GM12891 (cell line): ENCODE results near the gene TACC2.
"Not testable (repeated sequence)": the region's sequence is repeated elsewhere in the genome, so short reads cannot be mapped to it uniquely, and the experiment has no call there.

Source experiments
- DNase-seq: peaks from one replicate; pipeline ENCODE4 v3.0.0; 2011; ENCODE audit warnings: low spot score; ENCODE audit not compliant: insufficient read length
- FAIRE-seq: peaks from 2 replicates; lab custom pipeline; 2011; peaks lifted over from hg19 to GRCh38; lab: Jason Lieb, UNC
- PAX5 ChIP-seq: IDR thresholded peaks from 2 replicates; pipeline ENCODE4 v1.6.1; 2011; ENCODE audit warnings: low read length, moderate library complexity, mild to moderate bottlenecking; ENCODE audit not compliant: insufficient read depth, severe bottlenecking
- POLR2A ChIP-seq: IDR thresholded peaks from 2 replicates; pipeline ENCODE4 v1.6.1; 2011; ENCODE audit warnings: low read depth, low read length, control low read depth
- POLR2AphosphoS5 ChIP-seq: IDR thresholded peaks from 2 replicates; pipeline ENCODE4 v1.6.1; 2011; ENCODE audit warnings: low read depth, low read length, control low read depth
- POU2F2 ChIP-seq: IDR thresholded peaks from 2 replicates; pipeline ENCODE4 v1.6.1; 2011; ENCODE audit warnings: low read depth, mild to moderate bottlenecking, control low read depth, low read length, moderate library complexity
- SPI1 ChIP-seq: IDR thresholded peaks from 2 replicates; pipeline ENCODE4 v1.6.1; 2011; ENCODE audit warnings: low read depth, low read length, control low read depth
- TAF1 ChIP-seq: IDR thresholded peaks from 2 replicates; pipeline ENCODE4 v1.6.1; 2011; ENCODE audit warnings: low read depth, low read length, control low read depth

Gene TACC2

GRCh38 chr10:122013311-122013780 lies 24.4 kb downstream of the TACC2 start:
- DNase-seq (no peak), FAIRE-seq (no peak)

DNA sequence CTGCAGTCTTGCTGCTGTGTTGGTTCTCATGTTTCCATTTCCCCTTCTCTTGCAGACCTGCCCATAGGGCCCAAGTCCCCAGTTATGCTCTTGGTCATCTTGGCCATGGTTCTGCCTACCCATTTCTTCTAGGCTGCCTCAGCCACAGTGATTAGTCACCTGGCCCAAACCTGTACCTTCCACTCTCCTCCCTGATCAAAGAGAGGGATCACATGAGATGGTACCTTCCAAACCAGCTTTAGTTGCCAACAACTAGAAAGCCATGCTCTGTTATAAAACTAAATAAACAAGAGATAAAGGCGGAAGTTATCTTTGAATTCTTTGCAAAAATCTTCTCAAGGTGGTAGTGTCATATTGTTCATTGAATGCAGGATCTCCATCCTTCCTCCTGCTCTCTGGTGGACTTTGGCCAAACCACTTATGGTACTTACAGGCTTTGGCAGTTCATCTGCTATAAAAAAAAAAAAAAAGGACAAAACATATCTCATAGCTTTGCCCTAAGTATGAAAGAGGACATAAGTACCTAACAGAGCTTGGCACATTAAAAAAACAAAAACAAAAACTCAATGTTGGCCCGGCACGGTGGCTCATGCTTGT lies 25.8 kb downstream of the TACC2 start:
- no peak for DNase-seq
- no peak for FAIRE-seq

More at GRCh38 chr10:122013311-122013780, 24.4 kb downstream of the TACC2 start:
- no peak for TF ChIP-seq SPI1
- TF ChIP-seq POLR2AphosphoS5: no peak
- no peak for TF ChIP-seq POLR2A
- no peak for TF ChIP-seq TAF1
- TF ChIP-seq PAX5: no peak
- TF ChIP-seq POU2F2: no peak

GRCh38 chr10:122017926-122018325 lies 29.0 kb downstream of the TACC2 start:
- DNase-seq, FAIRE-seq: not testable (repeated sequence)

More for the DNA sequence above, 25.8 kb downstream of the TACC2 start:
- TF ChIP-seq TAF1 (no peak), POLR2AphosphoS5 (no peak), SPI1 (no peak), PAX5 (no peak), POU2F2 (no peak), POLR2A (no peak)

GRCh38 chr10:122018491-122018890 lies 29.5 kb downstream of the TACC2 start:
- no peak for TF ChIP-seq POU2F2
- no peak for TF ChIP-seq POLR2AphosphoS5
- no peak for TF ChIP-seq PAX5
- TF ChIP-seq TAF1: no peak
- no peak for TF ChIP-seq POLR2A
- no peak for TF ChIP-seq SPI1
- DNase-seq (no peak), FAIRE-seq (no peak)

DNA sequence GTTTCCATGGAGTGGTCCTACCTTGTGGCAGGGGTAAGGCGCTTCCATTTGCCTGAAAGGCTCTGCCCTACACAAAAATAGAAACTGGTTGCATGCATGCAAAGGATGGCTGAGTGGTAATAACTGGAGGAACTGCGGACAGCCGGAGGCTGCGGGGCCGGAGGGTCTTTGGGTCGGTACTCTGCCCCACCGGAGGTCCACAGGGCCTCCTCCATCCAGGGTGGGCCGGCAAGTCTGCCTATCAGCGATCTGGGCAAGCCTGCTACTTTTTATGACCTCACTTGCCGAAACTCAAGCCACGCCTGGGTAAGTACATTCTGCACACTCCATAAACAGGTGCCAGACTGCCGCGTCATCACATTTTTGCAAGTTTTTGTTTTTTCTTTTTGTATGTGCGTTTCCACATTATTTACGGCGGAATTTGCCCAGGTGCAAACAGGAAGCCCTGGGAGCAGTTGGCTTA lies 30.0 kb downstream of the TACC2 start:
- no peak for TF ChIP-seq POLR2AphosphoS5
- TF ChIP-seq SPI1: no peak
- TF ChIP-seq PAX5: no peak
- no peak for TF ChIP-seq POU2F2
- no peak for TF ChIP-seq POLR2A
- TF ChIP-seq TAF1: no peak
- FAIRE-seq (no peak), DNase-seq (no peak)

DNA sequence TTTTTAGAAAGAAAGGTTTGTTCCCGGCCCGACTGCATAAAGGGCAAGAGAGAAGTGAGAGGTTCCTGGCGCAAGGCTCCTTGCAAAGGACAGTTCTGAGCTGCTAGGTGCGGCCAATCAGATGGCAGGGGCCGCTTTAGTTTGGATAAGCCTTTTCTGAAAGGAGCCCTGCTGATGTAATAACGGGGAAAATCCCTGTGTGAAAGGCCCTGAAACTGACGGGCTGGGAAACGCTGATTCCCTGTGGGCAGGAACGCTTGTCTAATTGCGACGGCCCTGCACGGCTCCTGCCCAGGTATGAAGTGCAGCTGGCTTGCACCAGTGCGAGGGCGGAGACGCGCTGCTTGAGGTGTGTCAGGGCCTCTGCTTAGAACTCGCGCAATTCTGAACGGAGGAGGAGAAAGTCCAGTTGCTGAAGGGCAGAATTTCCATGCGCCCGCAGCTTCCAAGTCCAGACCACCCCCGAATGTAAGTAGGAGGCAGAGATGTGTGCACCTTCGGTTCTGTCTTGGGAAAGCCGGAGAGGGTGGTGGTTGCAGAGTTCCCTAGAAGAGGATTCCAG lies 30.5 kb downstream of the TACC2 start:
- TF ChIP-seq POLR2A: no peak
- no peak for TF ChIP-seq PAX5
- TF ChIP-seq POU2F2: no peak
- no peak for TF ChIP-seq POLR2AphosphoS5
- TF ChIP-seq SPI1: no peak
- no peak for TF ChIP-seq TAF1
- FAIRE-seq (no peak), DNase-seq (no peak)

DNA sequence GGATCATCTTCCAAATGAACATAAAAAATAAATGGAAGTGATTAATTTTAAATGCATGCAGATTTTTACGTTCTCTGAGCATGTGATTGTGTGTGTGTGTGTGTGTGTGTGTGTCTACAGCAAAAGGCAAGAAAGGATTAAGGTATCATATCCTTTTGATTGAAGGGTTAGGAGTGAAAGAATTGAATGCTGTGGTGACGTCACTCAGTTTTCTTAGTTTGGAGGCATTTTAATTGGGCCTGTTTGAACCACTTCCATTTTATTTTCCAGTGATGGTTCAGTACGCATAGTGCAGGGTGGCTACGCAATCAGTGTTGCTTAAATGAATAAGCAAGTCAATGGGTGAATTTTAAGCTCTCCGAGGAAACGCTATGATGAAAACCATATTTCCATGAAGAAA lies 31.3 kb downstream of the TACC2 start:
- TF ChIP-seq POU2F2: no peak
- no peak for TF ChIP-seq SPI1
- no peak for TF ChIP-seq PAX5
- no peak for TF ChIP-seq POLR2A
- no peak for TF ChIP-seq TAF1
- DNase-seq: no peak
- FAIRE-seq: no peak

- no peak for DNase-seq
- no peak for FAIRE-seq
- TF ChIP-seq POLR2AphosphoS5 (no peak), POU2F2 (no peak), PAX5 (no peak), POLR2A (no peak), TAF1 (no peak), SPI1 (no peak)
Observed at GRCh38 chr10:122021379-122021778, 32.4 kb downstream of the TACC2 start.

GRCh38 chr10:122021828-122022227 lies 32.9 kb downstream of the TACC2 start:
- no peak for TF ChIP-seq POLR2AphosphoS5
- no peak for TF ChIP-seq POLR2A
- no peak for TF ChIP-seq PAX5
- TF ChIP-seq SPI1: no peak
- no peak for TF ChIP-seq POU2F2
- TF ChIP-seq TAF1: no peak
- FAIRE-seq (no peak), DNase-seq (no peak)

- TF ChIP-seq TAF1: no peak
- TF ChIP-seq POU2F2: no peak
- no peak for TF ChIP-seq PAX5
- TF ChIP-seq POLR2AphosphoS5: no peak
- TF ChIP-seq POLR2A: no peak
- TF ChIP-seq SPI1: no peak
- FAIRE-seq (no peak), DNase-seq (no peak)
Observed at GRCh38 chr10:122022276-122022675, 33.3 kb downstream of the TACC2 start.

DNA sequence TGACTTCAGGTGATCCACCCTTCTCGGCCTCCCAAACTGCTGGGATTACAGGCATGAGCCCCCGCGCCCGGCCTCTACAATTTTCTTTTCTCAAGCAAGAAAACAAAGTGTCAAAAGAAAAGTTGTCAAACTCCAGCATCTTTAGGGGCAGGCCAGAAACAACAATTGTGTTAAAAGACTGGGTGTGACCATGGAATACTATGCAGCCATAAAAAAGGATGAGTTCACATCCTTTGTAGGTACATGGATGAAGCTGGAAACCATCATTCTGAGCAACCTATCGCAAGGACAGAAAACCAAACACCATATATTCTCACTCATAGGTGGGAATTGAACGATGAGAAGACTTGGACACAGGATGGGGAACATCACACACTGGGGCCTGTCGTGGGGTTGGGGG lies 34.3 kb downstream of the TACC2 start:
- not testable (repeated sequence) for FAIRE-seq, DNase-seq
